Stimulated activated CD4-positive, alpha-beta T cell treated with anti-CD3 and anti-CD28 coated beads, Interleukin-4, amount 100 ng/mL, for 24 hours (primary cell): Measurements from ENCODE around the gene WFDC10A.
"Not testable (repeated sequence)": the region's sequence is repeated elsewhere in the genome, so short reads cannot be mapped to it uniquely, and the experiment has no call there.

Experiments
- DNase-seq: peaks from one replicate; pipeline ENCODE4 v3.0.0-alpha.2; 2020

Gene WFDC10A

DNA sequence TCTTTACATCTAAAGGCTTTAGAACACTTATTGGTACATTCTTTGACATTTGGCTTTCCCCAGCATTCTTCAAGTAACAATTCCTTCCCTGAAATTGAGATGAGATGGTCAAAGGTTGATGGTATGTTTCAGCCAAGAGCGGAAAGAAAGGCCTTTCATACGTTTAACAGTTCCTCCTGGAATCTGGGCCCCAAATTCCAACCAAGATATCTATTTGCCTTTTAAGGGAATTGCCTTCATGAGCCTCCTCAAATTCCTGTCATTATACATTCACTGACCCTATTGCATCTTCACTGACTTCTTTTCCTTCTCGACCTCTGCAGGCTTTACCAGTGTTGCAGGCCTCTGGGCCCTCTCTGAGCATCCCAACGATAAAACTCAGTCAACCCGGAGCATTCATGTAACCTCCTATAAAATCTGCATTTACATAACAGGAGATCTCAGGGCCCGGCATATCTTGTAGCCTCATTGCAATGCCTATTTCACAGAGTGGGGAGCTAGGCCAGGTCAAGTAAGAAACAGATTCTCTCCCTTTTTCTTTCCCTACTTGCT is 19.8 kb downstream of the WFDC10A start:
- DNase-seq: no peak

- not testable (repeated sequence) for DNase-seq
Observed at GRCh38 chr20:45651726-45652125, 22.2 kb downstream of the WFDC10A start.

DNA sequence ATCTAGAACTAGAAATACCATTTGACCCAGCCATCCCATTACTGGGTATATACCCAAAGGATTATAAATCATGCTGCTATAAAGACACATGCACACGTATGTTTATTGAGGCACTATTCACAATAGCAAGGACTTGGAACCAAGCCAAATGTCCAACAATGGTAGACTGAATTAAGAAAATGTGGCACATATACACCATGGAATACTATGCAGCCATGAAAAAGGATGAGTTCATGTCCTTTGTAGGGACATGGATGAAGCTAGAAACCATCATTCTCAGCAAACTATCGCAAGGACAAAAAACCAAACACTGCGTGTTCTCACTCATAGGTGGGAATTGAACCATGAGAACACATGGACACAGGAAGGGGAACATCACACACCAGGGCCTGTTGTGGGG is 27.5 kb downstream of the WFDC10A start:
- DNase-seq: not testable (repeated sequence)

- DNase-seq: no peak
Observed at GRCh38 chr20:45670139-45670538, 40.6 kb downstream of the WFDC10A start, which contains the start of gene WFDC11. Gene WFDC11, minus strand, starts transcription at chr20:45670239. Its CDS starts 19,639 bp downstream, at chr20:45650600.

GRCh38 chr20:45672765-45673164 is 43.2 kb downstream of the WFDC10A start:
- DNase-seq: no peak

- no peak for DNase-seq
Observed at GRCh38 chr20:45679650-45680049, 50.1 kb downstream of the WFDC10A start.
